ENCODE data around the gene DNAJC11. TPM values are rescaled to one million over a fixed set of nuclear protein-coding genes. Genes with fewer than 3 reads are reported as not detected.
A peak's percentile ranks its signal among the peaks of the same experiment; 100 is the strongest.

DNAJC11 gene
- total RNA-seq, 1 donor from 2014 or later, result 74.1 TPM

GRCh38 chr1:6621429-6622391 is 79.9 kb downstream of the DNAJC11 start:
- Mint-ChIP-seq H3K4me1 (ENCODE audit: low read depth, unreplicated experiment) (peaks cover 4% of the 10 kb centered on the region), H3K36me3 (ENCODE audit: unreplicated experiment) (no peaks in the 10 kb centered on the region), H3K27me3 (ENCODE audit: unreplicated experiment) (peaks cover 7% of the 10 kb centered on the region), H3K9me3 (ENCODE audit: unreplicated experiment) (peaks cover 4% of the 10 kb centered on the region), H3K4me3 (ENCODE audit: unreplicated experiment) (no peak overlapping the region), H3K27ac (ENCODE audit: unreplicated experiment) (no peak overlapping the region)
- no peak for TF ChIP-seq CTCF (IDR thresholded peaks at IDR 0.05; ENCODE audit: partially characterized antibody, unreplicated experiment)
- no peak for DNase-seq

- Mint-ChIP-seq H3K4me3 (ENCODE audit: unreplicated experiment) (no peak overlapping the region), H3K4me1 (ENCODE audit: low read depth, unreplicated experiment) (peaks cover 7% of the 10 kb centered on the region), H3K27ac (ENCODE audit: unreplicated experiment) (no peak overlapping the region), H3K27me3 (ENCODE audit: unreplicated experiment) (peaks cover 11% of the 10 kb centered on the region), H3K36me3 (ENCODE audit: unreplicated experiment) (no peaks in the 10 kb centered on the region), H3K9me3 (ENCODE audit: unreplicated experiment) (peaks cover 4% of the 10 kb centered on the region)
- no peak for DNase-seq
- TF ChIP-seq CTCF (IDR thresholded peaks at IDR 0.05; ENCODE audit: partially characterized antibody, unreplicated experiment), result no peak
Measured at GRCh38 chr1:6619045-6619444, 82.6 kb downstream of the DNAJC11 start.

- H3K27ac Mint-ChIP-seq (ENCODE audit: unreplicated experiment), result no peak overlapping the region
- DNase-seq, result peak; percentile 36
- peaks cover 3% of the 10 kb centered on the region for H3K4me1 Mint-ChIP-seq (ENCODE audit: low read depth, unreplicated experiment)
- peaks cover 7% of the 10 kb centered on the region for H3K9me3 Mint-ChIP-seq (ENCODE audit: unreplicated experiment)
- peak overlapping the region; percentile 88 for H3K4me3 Mint-ChIP-seq (ENCODE audit: unreplicated experiment)
- no peaks in the 10 kb centered on the region for H3K36me3 Mint-ChIP-seq (ENCODE audit: unreplicated experiment)
- H3K27me3 Mint-ChIP-seq (ENCODE audit: unreplicated experiment), result peaks cover 17% of the 10 kb centered on the region
- TF ChIP-seq CTCF (IDR thresholded peaks at IDR 0.05; ENCODE audit: partially characterized antibody, unreplicated experiment), result no peak
Measured at GRCh38 chr1:6614929-6615785, 86.5 kb downstream of the DNAJC11 start.

GRCh38 chr1:6614019-6614928 is 87.3 kb downstream of the DNAJC11 start:
- peak; percentile 68 for DNase-seq

More at GRCh38 chr1:6614019-6614928, 87.3 kb downstream of the DNAJC11 start:
- H3K27ac Mint-ChIP-seq (ENCODE audit: unreplicated experiment), result no peak overlapping the region
- peaks cover 7% of the 10 kb centered on the region for H3K9me3 Mint-ChIP-seq (ENCODE audit: unreplicated experiment)
- no peaks in the 10 kb centered on the region for H3K36me3 Mint-ChIP-seq (ENCODE audit: unreplicated experiment)
- peaks cover 3% of the 10 kb centered on the region for H3K4me1 Mint-ChIP-seq (ENCODE audit: low read depth, unreplicated experiment)
- peaks cover 17% of the 10 kb centered on the region for H3K27me3 Mint-ChIP-seq (ENCODE audit: unreplicated experiment)
- no peak for TF ChIP-seq CTCF (IDR thresholded peaks at IDR 0.05; ENCODE audit: partially characterized antibody, unreplicated experiment)
- H3K4me3 Mint-ChIP-seq (ENCODE audit: unreplicated experiment), result peak overlapping the region; percentile 61
